ENCODE results near the gene RAC3.

DNA sequence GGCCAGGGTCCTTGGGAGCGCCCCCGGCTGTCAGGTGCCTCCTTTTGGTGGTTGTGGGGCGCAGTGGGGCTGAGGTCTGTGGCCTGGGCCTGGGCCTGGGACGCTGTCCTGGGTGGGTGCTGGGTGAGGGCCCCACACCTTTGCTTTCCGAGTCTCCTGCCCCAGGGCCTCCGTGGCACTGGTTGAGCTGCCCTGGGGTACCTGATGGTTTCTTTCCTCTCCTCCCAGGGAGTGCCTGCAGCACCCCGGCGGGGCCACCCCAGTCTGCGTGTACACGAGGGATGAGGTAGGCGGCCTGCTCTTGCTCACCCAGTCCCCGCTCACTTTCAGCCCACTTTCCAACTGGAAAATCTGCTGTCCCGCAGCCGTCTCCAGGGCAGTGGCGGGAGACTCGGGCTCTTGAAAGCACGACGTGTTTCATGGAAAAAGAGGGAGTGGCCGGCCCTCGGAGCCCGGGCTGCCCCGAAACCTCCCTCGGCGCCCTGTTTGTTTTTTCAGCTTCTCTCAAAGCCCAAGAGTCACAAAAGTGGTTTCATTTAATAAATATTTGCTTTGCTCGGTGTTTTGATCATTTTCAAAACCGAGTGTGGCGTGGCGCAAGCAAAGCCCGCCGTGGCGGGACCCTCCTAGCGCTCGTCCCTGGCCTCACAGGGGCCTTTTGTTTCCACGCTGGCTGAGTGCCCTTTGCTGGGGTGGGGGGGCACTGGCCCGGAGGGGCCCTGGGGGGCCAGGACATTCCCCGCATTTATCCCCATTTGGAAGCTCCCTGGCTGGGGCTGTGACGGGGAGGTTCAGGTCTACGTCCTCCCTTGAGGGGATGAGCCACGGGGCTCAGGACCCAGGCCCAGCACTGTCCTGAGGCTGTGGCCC, 36.6 kb upstream of the RAC3 start:
- TF ChIP-seq, protein P1, sequence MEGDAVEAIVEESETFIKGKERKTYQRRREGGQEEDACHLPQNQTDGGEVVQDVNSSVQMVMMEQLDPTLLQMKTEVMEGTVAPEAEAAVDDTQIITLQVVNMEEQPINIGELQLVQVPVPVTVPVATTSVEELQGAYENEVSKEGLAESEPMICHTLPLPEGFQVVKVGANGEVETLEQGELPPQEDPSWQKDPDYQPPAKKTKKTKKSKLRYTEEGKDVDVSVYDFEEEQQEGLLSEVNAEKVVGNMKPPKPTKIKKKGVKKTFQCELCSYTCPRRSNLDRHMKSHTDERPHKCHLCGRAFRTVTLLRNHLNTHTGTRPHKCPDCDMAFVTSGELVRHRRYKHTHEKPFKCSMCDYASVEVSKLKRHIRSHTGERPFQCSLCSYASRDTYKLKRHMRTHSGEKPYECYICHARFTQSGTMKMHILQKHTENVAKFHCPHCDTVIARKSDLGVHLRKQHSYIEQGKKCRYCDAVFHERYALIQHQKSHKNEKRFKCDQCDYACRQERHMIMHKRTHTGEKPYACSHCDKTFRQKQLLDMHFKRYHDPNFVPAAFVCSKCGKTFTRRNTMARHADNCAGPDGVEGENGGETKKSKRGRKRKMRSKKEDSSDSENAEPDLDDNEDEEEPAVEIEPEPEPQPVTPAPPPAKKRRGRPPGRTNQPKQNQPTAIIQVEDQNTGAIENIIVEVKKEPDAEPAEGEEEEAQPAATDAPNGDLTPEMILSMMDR (IDR thresholded peaks at IDR 0.05 in 2 of 3, conservative IDR thresholded peaks at IDR 0.05 in 1 of 3; ENCODE audit: borderline replicate concordance in 1 of 3, insufficient read depth in 1 of 3, low read depth in 2 of 3, low read length in 2 of 3), result no peak
- TF ChIP-seq POLR2AphosphoS5 (IDR thresholded peaks at IDR 0.05; ENCODE audit: low read depth, low read length) (no peak), RAD21 (IDR thresholded peaks at IDR 0.05; ENCODE audit: low read depth) (no peak), ZFX (IDR thresholded peaks at IDR 0.05) (no peak), YY1 (IDR thresholded peaks at IDR 0.05; ENCODE audit: extremely low read depth, insufficient replicate concordance, low read depth, low read length) (no peak), POLR2A (IDR thresholded peaks at IDR 0.05; ENCODE audit: borderline replicate concordance, extremely low read depth, insufficient read depth, insufficient read length) (no peak), SP1 (IDR thresholded peaks at IDR 0.05; ENCODE audit: low read depth) (no peak), CEBPB (IDR thresholded peaks at IDR 0.05; ENCODE audit: low read depth) (no peak)
- TF ChIP-seq, protein P2, sequence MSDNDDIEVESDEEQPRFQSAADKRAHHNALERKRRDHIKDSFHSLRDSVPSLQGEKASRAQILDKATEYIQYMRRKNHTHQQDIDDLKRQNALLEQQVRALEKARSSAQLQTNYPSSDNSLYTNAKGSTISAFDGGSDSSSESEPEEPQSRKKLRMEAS (IDR thresholded peaks at IDR 0.05), result no peak
- TF ChIP-seq, protein P3, sequence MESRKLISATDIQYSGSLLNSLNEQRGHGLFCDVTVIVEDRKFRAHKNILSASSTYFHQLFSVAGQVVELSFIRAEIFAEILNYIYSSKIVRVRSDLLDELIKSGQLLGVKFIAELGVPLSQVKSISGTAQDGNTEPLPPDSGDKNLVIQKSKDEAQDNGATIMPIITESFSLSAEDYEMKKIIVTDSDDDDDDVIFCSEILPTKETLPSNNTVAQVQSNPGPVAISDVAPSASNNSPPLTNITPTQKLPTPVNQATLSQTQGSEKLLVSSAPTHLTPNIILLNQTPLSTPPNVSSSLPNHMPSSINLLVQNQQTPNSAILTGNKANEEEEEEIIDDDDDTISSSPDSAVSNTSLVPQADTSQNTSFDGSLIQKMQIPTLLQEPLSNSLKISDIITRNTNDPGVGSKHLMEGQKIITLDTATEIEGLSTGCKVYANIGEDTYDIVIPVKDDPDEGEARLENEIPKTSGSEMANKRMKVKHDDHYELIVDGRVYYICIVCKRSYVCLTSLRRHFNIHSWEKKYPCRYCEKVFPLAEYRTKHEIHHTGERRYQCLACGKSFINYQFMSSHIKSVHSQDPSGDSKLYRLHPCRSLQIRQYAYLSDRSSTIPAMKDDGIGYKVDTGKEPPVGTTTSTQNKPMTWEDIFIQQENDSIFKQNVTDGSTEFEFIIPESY (IDR thresholded peaks at IDR 0.05; ENCODE audit: extremely low read depth, insufficient replicate concordance, low read length), result no peak
